ENCODE measurements around the gene ACER3. TPM values are rescaled to one million over a fixed set of nuclear protein-coding genes. Genes with fewer than 3 reads are reported as not detected.
"Not testable (repeated sequence)": the region's sequence is repeated elsewhere in the genome, so short reads cannot be mapped to it uniquely, and the experiment has no call there.

Gene ACER3
- polyA plus RNA-seq, 1 donor = 19.2 TPM

DNA sequence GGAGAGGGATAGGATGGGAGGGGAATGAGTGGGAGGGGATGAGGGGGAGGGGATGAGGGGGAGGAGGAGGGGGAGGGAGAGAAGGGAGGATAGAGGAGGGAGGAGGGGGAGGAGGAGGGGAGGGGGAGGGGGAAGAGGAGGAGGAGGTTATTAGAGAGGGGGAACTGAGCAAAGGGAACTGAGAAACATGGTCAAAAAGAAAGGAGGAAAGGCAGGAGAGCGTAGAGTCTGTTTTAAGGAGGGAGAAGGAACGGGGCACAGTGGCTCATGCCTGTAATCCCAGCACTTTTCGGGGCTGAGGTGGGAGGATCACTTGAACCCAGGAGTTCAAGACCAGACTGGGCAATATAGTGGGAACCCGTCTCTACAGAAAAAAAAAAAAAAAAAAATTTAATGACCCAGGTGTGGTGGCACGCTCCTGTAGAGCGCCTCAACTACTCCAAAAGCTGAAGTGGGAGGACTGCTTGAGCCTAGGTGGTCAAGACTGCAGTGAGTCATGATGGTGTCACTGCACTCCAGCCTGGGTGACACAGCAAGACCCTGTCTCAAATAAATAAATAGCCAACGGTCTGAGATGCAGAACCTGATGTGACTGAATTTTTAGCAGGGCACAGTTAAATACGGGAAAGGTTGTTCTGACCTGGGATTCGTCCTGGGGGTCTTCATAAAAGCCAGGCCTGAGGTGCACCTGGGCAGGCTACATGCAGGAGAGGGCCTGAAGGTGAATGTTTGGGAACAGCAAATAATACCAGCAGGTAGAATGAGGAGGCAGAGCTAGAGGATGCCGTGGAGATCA, 177.5 kb downstream of the ACER3 start:
- DNase-seq = no peak

DNA sequence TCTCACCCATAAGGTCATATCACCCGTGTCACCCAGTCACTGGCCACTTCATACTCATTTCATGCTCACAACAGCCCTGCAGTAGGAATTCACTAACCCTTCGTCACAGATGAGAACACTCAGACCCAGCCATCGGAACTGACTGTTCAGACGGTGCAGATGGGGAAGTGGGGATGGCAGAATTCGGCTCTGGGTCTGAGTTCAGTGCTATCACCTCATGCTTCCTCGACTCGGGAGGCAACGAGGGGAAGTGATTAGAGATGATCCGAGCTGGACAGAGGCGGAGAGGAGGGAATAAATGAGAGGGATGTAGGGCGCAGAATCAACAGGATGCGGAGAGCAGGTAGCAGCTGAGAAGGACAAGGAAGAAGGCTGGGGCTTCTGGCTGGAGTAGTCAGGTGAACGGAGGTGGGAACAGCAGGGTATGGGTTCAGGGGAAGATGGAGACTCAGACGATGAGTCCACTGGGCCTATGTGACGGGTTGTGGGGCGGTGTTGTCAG, 178.2 kb downstream of the ACER3 start:
- DNase-seq = no peak

DNA sequence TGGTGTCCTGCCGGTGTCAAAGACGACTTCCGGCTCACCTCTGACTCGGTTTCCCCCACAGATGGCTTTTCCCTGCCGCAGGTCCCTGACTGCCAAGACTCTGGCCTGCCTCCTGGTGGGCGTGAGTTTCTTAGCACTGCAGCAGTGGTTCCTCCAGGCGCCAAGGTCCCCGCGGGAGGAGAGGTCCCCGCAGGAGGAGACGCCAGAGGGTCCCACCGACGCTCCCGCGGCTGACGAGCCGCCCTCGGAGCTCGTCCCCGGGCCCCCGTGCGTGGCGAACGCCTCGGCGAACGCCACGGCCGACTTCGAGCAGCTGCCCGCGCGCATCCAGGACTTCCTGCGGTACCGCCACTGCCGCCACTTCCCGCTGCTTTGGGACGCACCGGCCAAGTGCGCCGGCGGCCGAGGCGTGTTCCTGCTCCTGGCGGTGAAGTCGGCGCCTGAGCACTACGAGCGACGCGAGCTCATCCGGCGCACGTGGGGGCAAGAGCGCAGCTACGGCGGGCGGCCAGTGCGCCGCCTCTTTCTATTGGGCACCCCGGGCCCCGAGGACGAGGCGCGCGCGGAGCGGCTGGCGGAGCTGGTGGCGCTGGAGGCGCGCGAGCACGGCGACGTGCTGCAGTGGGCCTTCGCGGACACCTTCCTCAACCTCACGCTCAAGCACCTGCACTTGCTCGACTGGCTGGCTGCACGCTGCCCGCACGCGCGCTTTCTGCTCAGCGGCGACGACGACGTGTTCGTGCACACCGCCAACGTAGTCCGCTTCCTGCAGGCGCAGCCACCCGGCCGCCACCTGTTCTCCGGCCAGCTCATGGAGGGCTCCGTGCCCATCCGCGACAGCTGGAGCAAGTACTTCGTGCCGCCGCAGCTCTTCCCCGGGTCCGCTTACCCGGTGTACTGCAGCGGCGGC, 179.0 kb downstream of the ACER3 start:
- DNase-seq = peak; percentile 29

DNA sequence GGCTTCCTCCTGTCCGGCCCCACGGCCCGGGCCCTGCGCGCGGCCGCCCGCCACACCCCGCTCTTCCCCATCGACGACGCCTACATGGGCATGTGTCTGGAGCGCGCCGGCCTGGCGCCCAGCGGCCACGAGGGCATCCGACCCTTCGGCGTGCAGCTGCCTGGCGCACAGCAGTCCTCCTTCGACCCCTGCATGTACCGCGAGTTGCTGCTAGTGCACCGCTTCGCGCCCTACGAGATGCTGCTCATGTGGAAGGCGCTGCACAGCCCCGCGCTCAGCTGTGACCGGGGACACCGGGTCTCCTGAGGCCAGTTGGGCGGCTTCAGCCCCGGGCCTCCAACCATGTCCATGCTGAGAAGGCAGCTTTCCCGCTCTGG, 179.7 kb downstream of the ACER3 start:
- no peak for DNase-seq

DNA sequence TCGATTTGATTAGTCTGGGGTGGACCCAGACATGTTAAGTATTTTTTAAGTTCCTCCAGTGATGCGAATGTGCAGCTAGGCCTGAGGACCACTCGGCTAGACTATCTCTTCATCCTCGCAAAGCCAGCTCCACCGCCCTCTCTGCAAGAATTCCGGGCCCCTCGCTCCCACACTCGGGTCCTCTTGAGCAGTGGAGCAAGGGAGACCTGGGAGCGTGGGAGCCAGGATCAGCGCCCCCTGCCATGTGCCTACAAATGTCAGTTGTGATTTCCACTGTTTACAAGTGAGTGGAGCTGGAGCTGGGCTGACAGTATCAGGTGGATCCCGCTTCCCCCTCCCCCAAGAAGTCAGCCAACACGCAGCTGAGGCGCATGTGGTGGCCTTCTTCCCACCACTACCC, 180.2 kb downstream of the ACER3 start:
- DNase-seq = no peak

DNA sequence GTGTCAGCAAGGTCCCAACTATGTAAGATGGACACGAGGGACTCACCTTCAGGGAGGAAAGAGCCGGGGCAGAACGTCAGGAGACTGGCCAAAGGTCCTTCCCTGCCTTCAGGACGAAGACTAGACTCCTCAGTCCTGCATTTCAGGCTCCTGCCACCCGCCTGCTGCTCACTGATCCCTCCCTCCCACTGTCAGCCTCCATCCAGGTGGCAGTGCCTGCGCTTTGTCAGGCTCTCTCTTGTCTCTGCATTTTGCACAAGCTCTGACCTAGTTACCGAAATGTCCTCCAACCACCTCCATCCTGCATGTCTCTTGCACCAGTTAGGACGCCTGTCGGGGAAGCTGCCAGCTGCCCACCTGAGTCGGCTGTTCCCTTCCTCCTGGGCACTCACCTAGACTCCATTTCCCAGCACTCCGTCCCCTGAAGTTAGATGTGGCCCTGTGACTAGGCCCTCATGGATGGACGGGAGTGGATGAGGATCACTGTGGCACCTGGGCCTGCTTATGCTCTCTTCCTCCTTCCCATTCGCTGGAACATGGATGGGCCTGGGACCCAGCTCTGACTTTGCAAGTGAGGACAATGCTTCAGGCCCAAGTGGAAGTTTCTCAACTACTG, 181.5 kb downstream of the ACER3 start:
- DNase-seq = no peak

DNA sequence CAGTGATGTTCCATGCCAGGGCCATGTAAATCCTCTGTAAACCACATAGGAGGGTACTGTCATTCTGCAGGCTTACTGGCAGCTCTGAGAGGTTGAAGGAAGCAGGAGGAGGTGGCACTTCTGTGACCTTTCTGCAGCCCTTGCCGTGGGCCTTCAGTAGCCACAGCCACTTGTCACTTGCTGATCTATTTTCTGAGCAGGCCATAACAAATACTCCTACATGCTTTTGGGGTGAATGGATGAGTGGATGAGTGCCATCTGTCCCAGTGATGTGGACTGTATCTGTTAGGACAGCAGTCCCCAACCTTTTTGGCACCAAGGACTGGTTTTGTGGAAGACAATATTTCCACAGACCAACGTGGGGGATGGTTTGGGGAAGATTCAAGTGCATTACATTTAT, 183.6 kb downstream of the ACER3 start:
- DNase-seq = no peak

DNA sequence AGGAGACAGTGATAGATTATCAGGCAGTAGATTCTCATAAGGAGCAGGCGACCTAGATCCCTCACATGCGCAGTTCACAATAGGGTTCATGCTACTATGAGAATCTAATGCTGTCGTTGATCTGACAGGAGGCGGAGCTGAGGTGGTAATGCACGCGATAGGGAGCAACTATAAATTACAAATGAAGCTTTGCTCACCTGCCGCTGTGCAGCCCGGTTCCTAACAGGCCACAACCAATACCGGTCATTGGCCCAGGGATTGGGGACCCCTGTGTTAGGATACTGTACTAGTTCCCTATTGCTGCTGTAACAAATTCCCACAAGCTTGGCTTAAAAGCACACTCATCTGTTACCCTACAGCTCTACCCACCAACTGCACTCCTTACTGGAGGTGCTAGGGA, 184.2 kb downstream of the ACER3 start:
- no peak for DNase-seq

DNA sequence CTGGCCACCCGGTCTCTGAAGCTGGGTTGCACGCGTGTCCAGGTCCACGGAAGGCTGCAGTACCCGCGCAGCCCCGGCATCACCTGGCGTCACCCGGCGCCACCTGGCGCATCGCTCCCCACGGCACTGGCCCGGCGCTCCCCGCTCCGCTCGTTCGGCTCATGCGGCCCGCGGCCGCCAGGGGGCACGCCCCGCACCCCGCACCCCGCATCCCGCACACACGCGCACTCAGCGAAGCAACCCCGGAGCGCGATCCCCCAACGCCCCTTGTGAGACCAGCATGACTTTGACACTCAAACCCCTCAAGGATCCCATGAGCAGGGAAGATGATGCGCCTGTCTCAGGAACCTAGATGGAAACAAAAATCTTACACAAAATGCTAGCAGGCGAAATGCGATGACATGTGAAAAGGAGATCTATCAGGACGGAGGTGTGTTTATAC, 185.4 kb downstream of the ACER3 start:
- DNase-seq = peak; percentile 26

DNA sequence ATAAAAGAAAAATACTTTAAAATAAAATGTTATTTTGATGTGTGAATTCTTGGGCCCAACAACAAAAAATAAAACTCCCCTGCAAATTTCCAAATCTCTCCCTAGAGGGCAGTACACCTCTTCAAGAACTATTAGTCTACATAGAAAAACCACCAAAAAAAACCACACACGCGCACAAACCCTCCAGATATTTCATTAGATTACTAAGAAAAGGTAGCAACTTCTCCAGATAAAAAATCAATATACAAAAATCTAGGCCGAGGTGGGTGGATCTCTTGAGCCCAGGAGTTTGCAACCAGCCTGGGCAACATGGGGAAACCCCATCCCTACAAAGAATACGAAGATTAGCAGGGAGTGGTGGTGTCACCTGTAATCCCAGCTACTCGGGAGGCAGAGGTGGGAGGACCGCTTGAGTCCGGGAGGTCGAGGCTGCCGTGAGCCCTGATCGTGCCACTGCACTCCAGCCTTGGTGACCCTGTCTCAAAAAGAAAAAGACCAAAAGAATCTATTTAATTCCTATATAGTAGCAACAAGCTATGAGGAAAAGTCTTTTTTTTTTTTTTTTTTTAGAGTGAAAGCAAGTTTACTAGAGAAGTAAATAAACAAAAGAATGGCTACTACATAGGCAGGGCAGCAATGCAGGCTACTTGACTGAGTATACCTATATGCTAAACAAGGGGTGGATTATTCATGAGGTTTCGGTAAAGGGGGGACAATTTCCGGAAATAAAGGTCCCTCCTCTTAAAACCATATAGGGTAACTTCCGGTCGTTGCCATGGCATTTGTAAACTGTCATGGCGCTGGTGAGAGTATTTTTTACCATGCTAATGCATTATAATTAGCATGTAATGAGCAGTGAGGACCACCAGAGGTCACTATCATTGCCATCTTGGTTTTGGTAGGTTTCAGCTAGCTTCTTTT, 186.5 kb downstream of the ACER3 start:
- DNase-seq = peak; percentile 94

DNA sequence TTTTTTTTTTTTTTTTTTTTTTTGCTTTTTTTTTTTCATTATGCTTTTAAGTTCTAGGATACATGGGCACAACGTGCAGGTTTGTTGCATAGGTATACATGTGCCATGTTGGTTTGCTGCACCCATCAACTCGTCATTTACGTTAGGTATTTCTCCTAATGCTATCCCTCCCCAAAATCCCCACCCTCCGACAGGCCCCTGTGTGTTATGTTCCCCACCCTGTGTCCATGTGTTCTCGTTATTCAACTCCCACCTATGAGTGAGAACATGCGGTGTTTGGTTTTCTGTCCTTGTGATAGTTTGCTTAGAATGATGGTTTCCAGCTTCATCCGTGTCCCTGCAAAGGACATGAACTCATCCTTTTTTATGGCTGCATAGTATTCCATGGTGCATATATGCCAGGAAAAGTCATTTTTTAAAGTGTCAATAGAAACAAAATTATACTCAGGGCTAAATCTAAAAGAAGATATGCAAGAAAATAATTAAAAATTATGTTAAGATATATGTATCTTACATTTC, 187.3 kb downstream of the ACER3 start:
- DNase-seq = not testable (repeated sequence)

DNA sequence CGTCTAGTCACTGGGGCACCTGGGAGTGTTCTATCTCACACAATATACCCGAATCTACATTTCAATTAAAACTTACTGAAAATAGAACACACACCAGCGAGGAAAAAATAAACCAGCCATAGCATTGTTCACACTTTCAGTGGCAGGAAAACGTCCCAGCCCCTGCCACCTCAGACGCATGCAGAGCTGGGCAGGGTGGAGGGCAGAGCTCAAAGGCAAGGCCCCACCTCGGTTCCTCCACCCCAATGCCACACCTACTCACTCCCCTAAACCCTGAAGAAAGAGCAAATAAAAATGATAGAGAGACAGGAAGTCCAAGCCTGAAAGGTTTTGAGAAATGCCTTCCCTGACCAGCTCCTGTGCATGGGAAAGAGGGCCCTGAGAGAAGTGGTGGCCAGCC, 188.3 kb downstream of the ACER3 start:
- no peak for DNase-seq

DNA sequence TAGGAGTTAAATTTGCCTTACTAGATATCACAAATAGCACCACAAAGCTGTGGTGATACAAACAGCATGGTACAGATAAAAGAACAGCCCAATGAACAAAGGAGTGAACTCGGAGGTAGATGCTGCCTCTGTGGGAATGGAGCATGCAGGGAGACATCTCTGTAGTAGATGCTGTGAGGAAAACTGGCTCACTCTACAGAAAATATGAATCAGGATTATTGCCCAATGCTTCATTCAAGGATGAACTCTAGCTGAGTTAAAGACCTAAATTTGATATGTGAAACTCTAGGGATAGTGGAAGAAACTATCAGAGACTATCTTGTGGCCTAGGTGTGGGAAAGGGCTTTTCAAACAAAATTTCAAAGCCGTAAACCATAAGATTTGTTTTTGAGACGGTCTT, 190.8 kb downstream of the ACER3 start:
- DNase-seq = no peak

DNA sequence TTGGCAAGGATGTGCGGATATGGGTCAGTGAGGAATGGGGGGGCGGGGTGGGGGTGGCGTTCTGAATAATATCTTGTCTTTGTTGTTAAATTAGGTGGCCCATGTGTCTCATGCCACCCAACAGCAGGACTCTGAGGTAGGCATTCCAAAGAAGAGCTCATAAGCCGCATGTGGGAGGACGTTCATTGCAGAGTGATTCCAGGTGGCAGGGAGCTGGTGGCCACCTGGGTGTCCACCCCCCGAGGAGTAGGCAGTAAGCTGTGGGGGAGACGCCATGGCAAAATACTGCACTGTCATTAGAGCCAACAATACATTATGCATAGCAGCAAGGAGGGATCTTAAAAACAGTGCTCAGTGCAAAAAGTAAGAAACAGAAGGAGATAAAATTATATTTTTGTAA, 191.8 kb downstream of the ACER3 start:
- peak; percentile 57 for DNase-seq

DNA sequence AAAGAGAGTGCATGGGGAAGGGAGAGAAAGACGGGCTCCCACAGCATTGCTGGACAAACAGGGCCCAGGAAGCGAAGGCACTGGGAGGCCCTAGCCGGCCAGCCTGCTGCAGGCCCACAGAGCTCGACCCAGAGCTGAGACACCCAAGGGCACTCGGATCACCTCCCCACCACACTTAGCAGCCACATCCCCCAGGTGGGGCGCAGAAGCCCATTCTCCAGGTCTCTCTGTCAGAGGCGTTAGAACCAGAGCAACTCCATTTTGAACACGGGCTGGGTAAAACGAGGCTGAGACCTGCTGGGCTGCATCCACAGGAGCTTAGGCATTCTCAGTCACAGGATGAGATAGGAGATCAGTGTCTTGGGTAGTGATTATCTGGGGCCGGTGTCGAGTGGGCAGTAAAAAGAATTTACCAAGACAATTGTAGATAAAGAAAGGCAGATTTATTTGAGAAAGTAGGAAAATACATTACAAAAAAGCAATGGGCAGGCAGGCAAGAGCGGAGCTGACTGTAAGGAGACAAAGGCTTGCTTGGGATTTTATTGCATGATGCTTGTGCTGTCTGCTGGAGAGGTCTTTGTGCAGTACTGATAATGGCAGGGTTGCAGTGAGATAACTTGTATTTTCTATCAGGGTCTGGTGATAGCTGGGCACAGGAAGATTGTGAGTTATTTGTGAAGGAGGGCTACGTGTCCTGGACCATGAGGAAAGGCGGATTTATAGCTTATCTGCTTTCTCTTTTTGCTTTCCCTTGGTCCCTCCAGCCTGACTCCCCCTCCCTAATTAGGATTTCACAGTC, 192.7 kb downstream of the ACER3 start:
- DNase-seq = no peak

DNA sequence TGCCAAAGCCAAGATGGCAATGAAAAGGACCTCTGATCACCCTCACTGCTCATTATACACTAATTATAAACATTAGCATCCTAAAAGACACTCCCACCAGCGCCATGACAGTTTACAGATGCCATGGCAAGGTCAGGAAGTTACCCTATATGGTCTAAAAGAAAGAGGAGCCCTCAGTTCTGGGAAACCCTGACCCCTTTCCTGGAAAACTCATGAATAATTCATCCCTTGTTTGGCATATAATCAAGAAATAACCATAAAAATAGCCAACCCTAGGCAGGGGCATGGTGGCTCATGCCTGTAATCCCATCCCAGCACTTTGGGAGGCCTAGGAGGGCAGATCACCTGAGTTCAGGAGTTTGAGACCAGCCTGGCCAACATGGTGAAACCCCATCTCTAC, 193.4 kb downstream of the ACER3 start:
- DNase-seq = no peak

DNA sequence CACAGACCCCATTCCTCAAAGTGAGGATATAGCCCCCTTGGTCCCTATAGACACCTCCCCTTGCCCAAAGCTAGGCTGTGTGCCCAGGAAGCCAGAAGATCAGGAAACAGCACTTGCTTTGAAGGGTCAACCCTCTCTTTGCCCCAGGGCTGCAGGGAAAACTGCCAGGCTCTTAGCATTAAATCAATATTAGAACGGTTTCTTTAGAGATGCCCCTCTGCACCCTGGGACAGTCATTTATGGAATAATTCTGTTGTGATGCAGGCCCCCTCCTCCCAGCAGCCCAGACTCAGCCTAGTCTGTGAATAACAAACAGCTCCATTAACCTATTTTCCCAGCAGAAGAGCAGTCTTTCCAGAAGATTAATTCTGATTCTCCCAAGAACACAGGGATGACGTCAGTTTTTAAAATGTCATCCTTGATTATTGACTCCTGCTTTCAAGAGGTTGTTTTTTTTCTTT, 194.4 kb downstream of the ACER3 start:
- DNase-seq = no peak

DNA sequence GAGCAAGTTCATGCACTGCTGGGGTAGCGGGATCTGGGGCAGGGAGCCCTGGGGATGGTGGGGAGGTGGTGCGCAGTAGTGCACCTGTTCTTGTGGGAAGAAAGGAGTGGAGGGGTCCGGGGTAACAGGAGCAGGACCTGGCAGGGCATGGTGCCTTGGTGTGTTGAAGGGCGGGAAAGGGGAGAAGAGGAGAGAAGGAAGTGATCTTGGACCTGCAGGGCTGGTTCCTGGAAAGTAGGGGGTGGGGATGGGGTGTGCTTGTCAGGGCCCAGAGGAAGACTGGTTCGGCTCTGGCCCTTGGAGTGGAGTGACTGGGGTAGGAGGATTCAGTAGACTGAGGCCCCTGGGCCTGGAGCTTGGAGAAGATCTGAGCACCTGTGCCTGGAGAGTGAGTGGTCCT, 195.2 kb downstream of the ACER3 start:
- no peak for DNase-seq

DNA sequence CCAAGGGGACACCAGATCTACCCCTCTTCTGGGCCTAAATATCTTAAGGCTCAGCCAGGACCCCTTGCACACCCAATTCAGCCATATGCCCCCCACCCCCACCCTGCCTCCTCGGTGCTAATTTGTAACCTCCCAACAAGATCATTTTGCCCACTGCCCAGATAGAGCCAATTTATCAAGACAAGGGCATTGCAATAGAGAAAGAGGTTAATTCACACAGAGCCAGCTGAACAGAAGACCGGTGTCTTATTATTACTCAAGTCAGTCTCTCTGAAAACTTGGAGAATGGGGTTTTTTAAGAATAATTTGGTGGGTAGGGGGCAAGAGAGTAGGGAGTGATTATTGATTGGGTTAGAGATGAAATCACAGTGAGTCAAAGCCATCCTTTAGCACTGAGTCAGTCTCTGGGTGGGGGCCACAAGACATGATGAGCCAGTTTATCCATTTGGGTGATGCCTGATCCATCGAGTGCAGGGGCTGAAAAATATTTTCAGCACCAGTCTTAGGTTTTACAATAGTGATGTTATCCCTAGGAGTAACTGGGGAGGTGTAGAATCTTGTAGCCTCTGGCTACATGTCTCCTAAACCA, 196.2 kb downstream of the ACER3 start:
- no peak for DNase-seq

DNA sequence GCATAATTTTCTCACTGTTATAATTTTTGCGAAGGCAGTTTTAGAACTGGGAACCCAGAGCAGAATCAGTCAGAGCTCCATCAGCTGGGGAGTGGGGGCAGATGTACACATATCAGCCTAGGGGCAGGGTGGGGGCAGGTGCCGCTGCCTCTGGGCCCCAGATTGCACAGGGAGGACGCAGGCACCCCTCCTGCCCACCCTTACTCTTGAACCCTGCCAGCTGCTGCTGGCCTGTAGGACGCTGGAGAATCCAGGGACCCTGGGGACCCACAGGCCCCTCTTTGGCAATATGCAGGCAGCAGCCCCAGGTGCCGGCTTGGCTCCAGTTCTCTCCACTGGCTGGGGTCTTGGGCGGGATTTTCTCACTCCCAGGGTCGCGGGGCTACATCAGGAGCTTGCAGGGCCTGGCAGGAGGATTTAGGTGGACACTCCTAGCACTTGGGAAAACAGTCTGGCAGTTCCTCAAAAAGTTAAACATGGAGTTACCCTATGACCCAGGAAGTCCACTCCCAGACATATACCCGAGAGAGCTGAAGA, 197.3 kb downstream of the ACER3 start:
- DNase-seq = no peak

Measured in left kidney (tissue), 2 donors.